Activated naive CD4-positive, alpha-beta T cell treated with anti-CD3 and anti-CD28 coated beads, Interleukin-2, amount 50 U/mL, for 72 hours (primary cell): Measurements from ENCODE around the gene MCTP1. TPM values are rescaled to one million over a fixed set of nuclear protein-coding genes. Genes with fewer than 3 reads are reported as not detected.

Experiments
- ATAC-seq, 2 donors: fragments of 150-1000 bp; cut with Tn5 transposase; 2 replicates each; pipeline ENCODE4 v1.10.0; 2021; ENCODE audit warnings: mild to moderate bottlenecking in 2 of 2, moderate library complexity in 2 of 2
- DNase-seq, 2 donors: peaks; one replicate each; pipeline ENCODE4 v3.0.0; 2021 to 2022; ENCODE audit warnings: low spot score in 2 of 2
- H3K27ac Mint-ChIP-seq, 2 donors: one replicate each; pipeline ENCODE4 v1.8.0; 2022; ENCODE audit warnings: mild to moderate bottlenecking in 2 of 2, mixed read lengths in 2 of 2
- H3K36me3 Mint-ChIP-seq, 2 donors: one replicate each; pipeline ENCODE4 v1.8.0; 2022; ENCODE audit warnings: mixed read lengths in 2 of 2
- H3K9me3 Mint-ChIP-seq, 2 donors: one replicate each; pipeline ENCODE4 v1.8.0; 2022; ENCODE audit warnings: mixed read lengths in 2 of 2
- total RNA-seq, 2 donors: library from RNA; stranded (reverse); gene quantifications; one replicate each; pipeline ENCODE4 v1.2.3, GENCODE V29; 2022

The MCTP1 gene
- total RNA-seq, 2 donors from 2014 or later: 0.87 to 0.93 TPM

DNA sequence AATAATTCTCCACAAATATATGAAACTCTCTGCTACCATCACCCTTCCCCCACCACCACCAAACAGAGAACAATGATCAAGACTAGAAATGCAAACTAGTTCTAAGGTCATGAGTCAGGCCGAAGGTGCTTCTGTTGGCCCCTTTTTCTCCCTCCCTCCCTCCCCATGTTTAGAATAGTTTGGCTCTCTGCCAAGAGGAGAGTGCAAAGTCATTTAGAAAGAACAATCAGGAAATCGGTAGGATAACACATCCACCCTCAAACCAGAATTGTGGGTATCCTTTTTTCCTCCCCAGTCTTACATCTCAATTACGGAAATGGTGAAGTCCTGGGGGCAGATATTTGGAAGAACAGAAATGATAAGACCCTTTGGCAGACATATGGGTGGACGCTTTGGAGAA is 496.4 kb downstream of the MCTP1 start:
- Mint-ChIP-seq H3K9me3 (no peaks in the 10 kb centered on the region), H3K36me3 (no peaks in the 10 kb centered on the region), H3K27ac (no peak overlapping the region)
- DNase-seq (no peak), ATAC-seq (no peak)

DNA sequence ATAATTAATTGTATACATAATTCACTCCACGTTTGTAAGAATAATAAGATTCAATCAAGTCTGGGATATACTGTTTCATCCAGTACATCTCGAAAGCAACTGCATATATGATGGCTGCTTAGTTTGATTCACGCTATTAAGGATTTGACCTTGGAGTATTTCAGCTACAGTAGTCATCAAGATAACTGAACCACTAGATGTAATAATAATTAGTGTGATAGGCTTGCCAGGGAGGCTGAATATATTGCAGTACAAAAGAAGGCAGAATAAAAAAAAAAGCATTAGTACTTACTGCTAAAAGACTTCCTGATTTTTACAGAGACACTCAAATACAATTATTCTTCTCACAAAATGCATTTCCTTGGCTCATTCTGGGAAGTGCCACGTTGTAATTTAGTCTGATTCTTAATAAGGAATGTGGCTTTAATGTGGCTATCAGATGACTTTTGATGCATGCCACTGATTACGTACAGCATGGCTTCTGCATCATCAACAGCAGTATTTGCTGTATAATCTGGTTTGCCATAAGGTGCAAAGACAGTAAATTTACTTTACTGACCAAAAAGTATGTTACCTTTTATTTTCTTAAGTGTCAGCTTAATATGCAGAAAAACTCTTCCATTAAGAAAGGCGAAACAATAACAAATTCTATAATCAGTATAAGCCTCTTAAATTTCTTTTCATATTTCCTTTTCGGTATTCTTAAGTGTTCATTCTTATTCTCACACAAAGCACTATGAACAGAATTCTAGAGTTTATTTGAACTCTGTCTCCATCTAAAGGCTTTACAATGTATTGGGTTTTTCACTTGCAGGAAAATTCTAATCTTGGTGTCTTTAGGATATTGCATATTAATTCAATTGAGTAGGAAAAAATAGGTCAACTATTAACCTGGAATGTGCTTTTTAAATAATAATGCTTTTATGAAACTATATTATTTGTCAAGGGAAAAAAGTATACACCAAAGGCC is 500.1 kb downstream of the MCTP1 start:
- ATAC-seq (no peak), DNase-seq (no peak)
- Mint-ChIP-seq H3K9me3 (no peaks in the 10 kb centered on the region), H3K27ac (no peak overlapping the region), H3K36me3 (no peaks in the 10 kb centered on the region)

DNA sequence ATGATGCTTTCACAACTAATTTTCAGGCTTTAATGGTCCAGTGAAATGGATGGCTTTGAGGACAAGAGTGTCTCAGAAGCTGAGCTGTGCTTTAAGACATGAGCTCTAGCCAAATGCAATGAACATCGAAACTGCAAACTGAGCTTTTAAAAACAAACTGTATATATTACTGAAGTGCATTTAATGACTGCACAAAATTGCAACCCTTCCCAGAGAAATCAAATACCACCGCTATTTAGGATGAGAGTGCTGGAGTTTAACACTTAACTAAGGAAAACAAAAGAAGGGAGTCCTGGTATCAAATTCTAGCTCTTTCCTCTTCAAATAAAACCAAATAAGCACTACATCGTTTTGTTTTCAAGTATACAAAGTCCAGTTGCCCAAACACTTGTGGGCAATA is 502.5 kb downstream of the MCTP1 start:
- Mint-ChIP-seq H3K27ac (no peak overlapping the region), H3K36me3 (no peaks in the 10 kb centered on the region), H3K9me3 (no peaks in the 10 kb centered on the region)
- no peak for ATAC-seq
- no peak for DNase-seq

DNA sequence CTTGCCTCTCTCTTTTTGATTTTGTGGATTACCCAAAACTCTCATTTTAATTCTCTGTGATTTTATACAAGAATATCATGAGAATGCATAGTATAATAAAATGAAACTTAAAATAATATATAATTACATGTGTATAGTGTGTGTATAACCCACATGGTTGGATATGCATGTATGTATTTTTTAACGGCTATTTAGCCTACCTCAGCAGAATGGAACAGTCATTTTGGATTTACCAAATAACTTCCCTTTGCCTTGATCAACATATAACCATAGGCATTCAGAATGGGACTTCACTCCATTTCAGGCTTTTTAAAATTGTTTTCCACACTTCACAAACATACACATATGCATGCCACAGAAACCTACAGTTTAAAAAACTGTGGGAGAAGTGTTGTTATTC is 505.2 kb downstream of the MCTP1 start:
- DNase-seq (no peak), ATAC-seq (no peak)
- no peaks in the 10 kb centered on the region for H3K9me3 Mint-ChIP-seq
- H3K36me3 Mint-ChIP-seq: no peaks in the 10 kb centered on the region
- H3K27ac Mint-ChIP-seq: no peak overlapping the region

DNA sequence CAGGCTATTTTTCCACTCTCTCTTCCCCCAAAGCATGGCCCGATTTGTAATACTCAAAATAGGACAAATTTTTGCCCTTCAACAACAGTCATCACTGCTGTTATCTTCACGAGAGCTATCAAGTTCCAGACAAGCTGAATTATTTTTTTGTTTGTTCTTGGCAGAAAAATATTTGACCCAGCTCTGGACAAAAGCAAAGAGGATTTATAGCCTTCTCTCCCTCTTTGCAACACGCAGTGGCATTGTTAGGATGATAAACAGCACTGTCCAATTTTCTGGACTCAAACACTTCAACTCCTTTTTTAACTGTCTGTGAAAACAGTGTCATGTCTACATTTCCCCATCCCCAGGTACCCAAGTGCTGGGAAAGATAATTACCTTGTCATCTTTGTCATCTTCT is 506.2 kb downstream of the MCTP1 start:
- no peak overlapping the region for H3K27ac Mint-ChIP-seq
- DNase-seq (no peak), ATAC-seq (no peak)
- H3K9me3 Mint-ChIP-seq: no peaks in the 10 kb centered on the region
- H3K36me3 Mint-ChIP-seq: no peaks in the 10 kb centered on the region

DNA sequence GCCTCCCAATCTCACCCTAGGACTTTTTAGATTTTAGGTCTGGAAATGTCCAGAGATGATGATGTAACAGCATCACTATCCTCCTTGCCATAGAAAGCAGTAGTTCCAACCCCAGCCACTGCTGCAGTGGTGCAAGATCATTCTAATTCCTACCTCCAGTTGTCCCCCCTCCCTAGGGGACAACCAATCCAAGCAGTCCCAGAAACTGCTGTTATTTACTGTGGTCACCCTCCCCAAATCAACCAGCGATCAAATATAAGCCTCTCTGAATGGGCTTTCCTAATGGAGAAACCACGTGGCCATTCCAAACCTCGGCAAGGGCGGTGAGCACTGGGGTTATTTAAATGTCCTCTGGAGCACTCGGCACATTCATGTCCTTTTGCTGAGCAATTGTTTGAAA is 506.6 kb downstream of the MCTP1 start:
- Mint-ChIP-seq H3K9me3 (peaks cover 3 to 4% of the 10 kb centered on the region in 2 donors), H3K36me3 (peaks cover 4% of the 10 kb centered on the region in 2 donors), H3K27ac (no peak overlapping the region)
- ATAC-seq (no peak), DNase-seq (no peak)

DNA sequence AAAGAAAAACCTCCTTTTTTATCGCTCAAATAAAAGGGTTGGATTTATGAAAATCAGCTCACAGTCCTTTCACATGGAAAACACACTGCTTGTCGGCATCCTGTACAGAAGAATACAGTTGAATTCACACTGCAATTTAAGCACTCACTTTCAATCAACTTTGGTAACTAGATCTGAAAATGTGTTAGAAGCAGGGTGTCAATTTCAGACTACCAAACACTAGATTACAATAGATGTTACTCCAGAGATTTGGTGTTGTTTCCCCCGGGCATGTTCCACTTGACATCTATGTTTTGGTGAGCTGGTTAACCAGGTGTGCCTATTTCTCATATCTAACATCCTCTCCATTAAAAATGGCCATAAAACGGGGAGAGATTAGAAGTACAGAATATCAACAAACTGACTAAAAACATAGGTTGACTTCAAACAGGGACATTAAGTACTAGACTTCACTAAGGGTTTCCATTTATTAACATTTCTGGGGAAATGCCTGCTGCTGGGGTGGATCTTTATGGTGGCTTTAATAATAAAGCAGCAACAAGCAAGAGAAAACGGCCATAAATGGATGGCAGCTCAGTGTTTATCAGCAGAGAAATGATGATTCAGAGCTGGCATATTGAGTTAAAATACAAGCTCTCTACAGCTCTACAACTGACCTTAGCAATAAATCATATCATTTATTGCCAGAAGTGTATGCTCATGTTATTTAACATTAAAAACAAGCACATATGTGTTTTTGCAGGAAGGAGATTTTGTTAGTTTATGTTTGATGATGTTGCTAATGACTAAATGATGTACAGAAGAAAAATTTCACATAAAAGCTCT is 507.6 kb downstream of the MCTP1 start:
- DNase-seq (no peak), ATAC-seq (no peak)
- Mint-ChIP-seq H3K36me3 (peaks cover 6% of the 10 kb centered on the region in 2 donors), H3K9me3 (peaks cover 3 to 4% of the 10 kb centered on the region in 2 donors), H3K27ac (no peak overlapping the region)

DNA sequence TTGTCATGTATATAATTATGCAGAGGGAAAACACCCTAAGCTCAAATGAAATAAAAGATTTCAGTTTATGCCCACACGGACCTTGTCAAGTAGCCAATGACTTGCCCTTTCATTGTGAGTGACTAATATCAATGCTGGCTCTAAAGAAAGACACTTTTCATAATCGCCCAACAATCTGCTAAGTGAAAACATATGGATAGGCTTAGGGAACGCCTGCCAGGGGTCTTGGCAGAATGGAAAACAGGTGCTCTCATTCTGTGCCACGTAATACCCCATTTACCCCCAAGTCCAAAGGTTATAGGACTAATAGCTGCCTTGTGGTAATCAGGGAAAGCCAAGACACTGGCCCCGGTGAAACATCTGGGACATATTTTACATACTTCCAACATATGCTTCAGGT is 508.7 kb downstream of the MCTP1 start:
- peaks cover 3 to 4% of the 10 kb centered on the region in 2 donors for H3K9me3 Mint-ChIP-seq
- DNase-seq (no peak), ATAC-seq (no peak)
- H3K27ac Mint-ChIP-seq: no peak overlapping the region
- H3K36me3 Mint-ChIP-seq: peaks cover 6% of the 10 kb centered on the region in 2 donors

DNA sequence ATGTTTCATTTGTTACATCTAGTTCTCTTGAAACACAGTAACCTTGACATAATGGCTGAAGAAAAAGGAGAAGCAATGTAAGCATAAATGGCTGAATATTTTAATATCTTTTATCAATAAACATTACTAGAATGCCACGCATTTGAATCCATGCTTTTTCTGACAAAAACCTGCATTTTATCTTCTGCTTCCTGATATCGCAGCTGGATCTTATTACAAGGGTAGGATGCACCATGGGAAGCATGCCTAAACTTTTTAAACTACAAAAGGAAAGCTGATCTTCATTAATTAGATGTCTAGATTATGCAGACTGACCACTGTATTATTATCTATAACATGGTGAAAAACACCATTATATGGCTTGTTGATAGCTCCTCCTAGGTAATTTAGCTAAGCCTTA is 509.8 kb downstream of the MCTP1 start:
- Mint-ChIP-seq H3K9me3 (peaks cover 3 to 4% of the 10 kb centered on the region in 2 donors), H3K27ac (no peak overlapping the region), H3K36me3 (peaks cover 6% of the 10 kb centered on the region in 2 donors)
- DNase-seq: no peak
- ATAC-seq: no peak

DNA sequence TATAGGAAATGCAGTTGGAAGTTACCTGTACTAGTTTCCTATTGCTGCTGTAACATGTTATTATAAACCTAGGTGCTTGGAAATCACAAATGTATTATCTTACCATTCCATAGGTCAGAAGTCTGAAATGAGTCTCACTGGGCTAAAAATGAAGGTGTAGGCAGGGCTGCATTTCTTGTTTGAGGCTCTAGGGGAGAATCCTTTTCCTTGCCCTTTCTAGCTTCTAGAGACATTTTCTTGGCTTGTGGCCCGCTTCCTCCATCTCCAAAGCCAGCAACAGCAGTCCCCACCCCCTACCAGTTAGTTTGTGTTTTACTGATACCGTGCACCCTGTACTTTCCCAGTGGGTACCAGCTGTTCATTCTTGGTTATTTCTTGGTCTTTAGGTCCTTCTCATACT is 513.2 kb downstream of the MCTP1 start:
- ATAC-seq: no peak
- peaks cover 3 to 4% of the 10 kb centered on the region in 2 donors for H3K9me3 Mint-ChIP-seq
- DNase-seq: no peak
- H3K27ac Mint-ChIP-seq: no peak overlapping the region
- peaks cover 6% of the 10 kb centered on the region in 2 donors for H3K36me3 Mint-ChIP-seq

DNA sequence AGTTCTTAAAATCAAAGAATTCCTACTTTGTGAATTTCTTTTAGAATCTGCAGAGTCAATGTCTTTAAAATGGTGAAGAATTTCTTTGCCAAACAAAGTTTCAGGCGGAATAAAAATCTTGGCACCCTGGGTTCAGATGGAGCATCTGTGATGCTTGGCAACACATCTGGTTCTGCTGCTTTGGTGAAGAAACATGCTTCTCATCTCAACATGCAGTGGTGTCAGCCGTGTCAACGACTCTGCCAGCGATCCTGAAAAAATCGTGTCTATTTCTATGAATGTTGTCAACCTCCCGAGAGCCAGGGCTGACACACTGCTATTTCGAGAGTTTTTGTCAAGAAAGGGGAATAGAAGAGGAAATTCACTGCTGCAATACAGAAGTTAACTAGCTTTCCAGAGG is 514.9 kb downstream of the MCTP1 start:
- peaks cover 6% of the 10 kb centered on the region in 2 donors for H3K36me3 Mint-ChIP-seq
- H3K27ac Mint-ChIP-seq: no peak overlapping the region
- ATAC-seq (no peak), DNase-seq (no peak)
- H3K9me3 Mint-ChIP-seq: peaks cover 3 to 4% of the 10 kb centered on the region in 2 donors

DNA sequence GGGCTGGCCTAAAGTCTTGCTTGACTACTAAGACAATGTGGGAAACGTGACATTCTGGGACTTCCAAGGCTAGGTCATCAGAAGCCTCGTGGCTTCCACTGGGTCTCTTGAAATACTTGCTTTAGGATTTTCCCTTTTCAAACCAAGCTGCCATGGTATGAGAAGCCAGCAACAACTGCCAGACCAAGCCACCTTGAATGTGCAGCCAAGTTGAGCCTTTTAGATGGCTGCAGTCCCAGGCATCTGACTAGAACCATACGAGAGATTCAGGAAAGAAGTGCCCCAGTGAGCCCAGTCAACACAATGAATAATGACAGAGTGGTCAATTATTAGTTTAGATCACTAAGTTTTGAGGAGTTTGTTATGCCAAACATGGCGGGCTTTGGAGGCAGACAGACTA is 523.1 kb downstream of the MCTP1 start:
- no peak for ATAC-seq

DNA sequence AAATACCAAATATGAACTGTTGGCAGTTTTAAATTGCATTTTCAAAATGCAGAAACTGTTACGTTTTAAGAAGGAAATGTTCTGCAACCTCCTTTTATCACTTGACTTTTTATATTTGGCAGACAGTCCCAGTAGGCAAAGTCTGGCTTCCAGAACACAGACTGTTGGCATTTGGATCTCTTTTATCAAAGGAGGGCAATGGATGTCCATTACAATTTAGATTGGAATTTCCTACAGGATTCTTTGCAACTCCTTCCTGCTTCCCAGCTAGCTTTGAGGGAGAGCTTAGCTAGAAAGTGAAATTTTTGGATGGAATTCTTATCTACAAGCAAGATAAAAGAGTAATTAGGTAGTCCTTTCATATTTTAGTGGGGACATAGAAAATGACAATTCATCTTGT is 523.8 kb downstream of the MCTP1 start:
- no peaks in the 10 kb centered on the region for H3K9me3 Mint-ChIP-seq
- H3K36me3 Mint-ChIP-seq: no peaks in the 10 kb centered on the region
- no peak overlapping the region for H3K27ac Mint-ChIP-seq
- ATAC-seq (no peak), DNase-seq (no peak)

More for the DNA sequence above, 523.1 kb downstream of the MCTP1 start:
- Mint-ChIP-seq H3K36me3 (no peaks in the 10 kb centered on the region), H3K27ac (no peak overlapping the region), H3K9me3 (no peaks in the 10 kb centered on the region)
- DNase-seq: no peak

DNA sequence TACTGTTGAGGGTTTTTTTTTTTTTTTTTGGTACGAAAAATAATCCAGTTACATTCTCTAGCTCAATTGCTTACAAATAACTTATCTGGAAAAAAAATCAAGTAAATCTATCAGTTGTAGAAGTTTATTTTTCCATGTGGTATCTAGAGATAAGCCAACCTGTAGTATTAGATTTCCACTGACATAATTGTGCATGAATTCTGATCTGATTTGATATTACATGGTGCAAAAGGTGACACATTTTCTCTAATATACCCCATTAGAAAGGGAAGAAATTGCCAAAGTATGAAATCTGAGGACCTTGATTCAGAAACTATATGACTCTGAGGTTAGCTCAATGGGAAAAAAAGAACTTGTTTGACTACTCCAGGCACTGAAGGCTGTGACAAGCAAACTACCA is 524.9 kb downstream of the MCTP1 start:
- no peak for ATAC-seq
- Mint-ChIP-seq H3K9me3 (no peaks in the 10 kb centered on the region), H3K27ac (no peak overlapping the region), H3K36me3 (no peaks in the 10 kb centered on the region)
- DNase-seq: no peak

DNA sequence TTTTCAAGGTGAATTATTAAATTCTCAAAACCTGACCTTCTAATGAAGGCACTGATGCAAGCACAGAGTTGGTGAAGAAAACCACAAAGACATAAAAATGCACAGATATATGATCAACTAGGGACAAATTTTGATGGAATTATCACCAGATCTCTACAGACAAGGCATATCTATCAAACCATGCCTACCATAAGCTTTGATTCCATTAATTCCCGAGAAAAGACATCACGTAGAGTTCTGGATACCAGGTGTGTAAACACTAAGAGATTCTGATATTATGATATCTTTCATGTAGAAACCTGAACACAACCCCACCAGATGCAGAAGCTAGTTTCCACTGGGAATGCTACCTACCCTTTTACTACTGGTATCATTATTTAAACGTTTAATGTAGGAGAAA is 525.9 kb downstream of the MCTP1 start:
- Mint-ChIP-seq H3K9me3 (no peaks in the 10 kb centered on the region), H3K27ac (no peak overlapping the region), H3K36me3 (no peaks in the 10 kb centered on the region)
- DNase-seq: no peak
- ATAC-seq: no peak

DNA sequence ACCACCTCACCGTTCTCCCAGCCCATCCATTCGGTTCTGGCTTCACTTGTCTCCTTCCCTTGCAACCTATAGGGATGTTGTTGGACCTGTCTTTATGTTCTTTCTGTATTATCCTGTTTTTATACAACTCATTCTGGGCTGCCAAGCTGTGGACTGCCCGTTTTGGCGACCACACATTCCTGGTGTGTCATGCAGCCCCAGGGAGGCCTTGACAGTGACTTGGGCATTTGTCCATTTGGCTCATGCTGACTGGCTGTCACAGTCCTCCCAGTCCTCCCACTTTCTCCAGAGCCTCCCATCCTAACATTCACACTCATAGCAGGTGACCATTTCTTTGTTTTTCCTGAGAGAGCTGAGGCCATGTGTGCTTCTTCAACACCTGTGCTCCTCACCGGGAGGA is 530.1 kb downstream of the MCTP1 start:
- Mint-ChIP-seq H3K27ac (no peak overlapping the region), H3K36me3 (no peaks in the 10 kb centered on the region), H3K9me3 (no peaks in the 10 kb centered on the region)
- DNase-seq (no peak), ATAC-seq (no peak)

DNA sequence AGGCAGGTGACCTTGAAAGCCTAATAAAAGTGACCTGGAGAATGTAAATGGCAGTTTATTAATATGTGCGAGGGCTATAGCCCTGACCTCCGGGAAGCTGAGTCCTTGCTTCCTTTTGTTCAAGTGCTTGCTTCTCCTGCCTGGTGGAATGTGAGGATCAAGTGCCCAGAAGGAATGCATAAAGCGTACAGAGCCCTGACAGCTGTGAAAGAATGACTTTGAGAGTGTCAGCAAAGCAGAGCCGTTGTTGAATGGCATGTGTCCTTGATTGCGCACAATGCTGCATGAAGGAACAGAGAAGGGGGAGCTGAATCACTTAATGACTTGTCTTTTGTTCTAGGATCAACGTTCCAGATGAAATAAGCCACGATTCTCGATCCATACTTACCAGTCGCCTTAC is 533.4 kb downstream of the MCTP1 start:
- Mint-ChIP-seq H3K36me3 (no peaks in the 10 kb centered on the region), H3K27ac (no peak overlapping the region), H3K9me3 (no peaks in the 10 kb centered on the region)
- DNase-seq (no peak), ATAC-seq (no peak)
